ENCODE results near the gene SLC2A2.

Gene SLC2A2

DNA sequence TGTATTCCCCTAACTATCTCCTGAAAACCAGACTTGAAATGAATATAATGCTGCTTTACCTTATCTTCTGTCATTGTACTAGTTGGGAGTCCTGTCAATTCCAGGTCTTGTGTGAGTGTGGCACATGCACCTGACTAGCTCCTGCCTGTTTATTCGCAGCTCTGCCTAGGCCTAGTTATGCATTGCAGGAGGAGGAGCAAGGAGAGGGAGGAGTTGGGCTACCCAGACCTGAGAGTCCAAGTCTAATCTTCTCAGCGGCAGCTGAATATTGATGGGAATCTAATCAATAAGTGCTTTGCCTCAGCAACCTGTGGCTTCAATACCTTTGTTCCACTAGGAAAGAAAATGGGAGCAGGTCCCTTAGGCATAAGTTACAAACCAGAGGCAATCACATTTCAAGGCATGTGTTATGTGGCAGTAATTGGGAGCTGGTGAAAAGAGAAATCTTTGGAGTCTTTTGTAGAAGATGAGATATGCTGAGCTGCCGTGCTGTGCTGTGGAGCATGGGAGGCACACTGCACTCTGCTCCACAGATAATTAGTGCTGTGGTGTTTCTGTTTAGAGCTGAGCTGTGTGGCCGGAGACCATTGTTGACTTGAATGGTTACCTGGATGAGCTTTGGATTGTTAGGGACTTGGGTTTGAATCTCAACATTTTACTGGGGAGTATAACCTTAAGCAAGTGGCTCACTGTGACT lies at the start of gene SLC2A2:
TSS of gene SLC2A2 (minus strand) at position 124 of the 697 bp plus-strand sequence. CDS start at position 74, 50 bp downstream.
- no peak for TF ChIP-seq CTCF (IDR thresholded peaks at IDR 0.05; ENCODE audit: borderline replicate concordance, control extremely low read depth, extremely low read depth, insufficient read depth, missing control alignments)
- DNase-seq (ENCODE audit: low spot score) = no peak
- in situ Hi-C loops (cut with MboI; ENCODE audit: low sequenced_read_pairs, unreplicated experiment) = no loop called here

DNA sequence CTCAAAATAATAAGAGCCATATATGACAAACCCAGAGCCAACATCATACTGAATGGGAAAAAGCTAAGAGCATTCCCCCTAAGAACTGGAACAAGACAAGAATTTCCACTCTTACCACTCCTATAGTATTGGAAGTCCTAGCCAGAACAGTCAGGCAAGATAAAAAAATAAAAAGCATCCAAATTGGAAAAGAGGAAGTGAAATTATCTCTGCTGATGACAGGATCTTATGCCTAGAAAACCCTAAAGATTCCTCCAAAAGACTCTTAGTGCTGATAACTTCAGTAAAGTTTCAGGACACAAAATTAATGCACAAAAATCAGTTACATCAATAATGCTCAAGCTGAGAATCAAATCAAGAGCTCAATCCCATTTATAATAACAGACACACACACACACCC lies 45.9 kb upstream of the SLC2A2 start:
- in situ Hi-C loops (cut with MboI; ENCODE audit: low sequenced_read_pairs, unreplicated experiment) = no loop called here
- TF ChIP-seq CTCF (IDR thresholded peaks at IDR 0.05; ENCODE audit: borderline replicate concordance, control extremely low read depth, extremely low read depth, insufficient read depth, missing control alignments) = no peak
- no peak for DNase-seq (ENCODE audit: low spot score)

DNA sequence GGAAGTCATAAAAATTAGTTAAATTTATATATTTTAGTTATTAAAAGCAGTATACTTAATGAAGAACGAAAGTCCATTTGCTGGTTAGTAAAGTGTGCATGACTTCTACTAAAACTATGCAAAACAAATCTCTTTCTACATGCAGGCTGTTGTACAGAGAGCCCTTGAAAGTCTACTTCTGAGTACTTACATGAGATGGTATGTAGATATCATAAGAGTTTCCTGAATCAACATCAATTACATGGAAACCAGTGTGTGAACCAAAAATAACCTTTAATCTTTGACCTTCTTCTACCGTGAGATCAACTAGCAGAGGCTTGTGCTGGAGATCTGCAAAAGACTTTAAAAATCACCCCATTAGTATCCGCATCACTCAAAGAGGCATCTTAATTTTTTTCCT lies 42.1 kb upstream of the SLC2A2 start:
- no peak for TF ChIP-seq CTCF (IDR thresholded peaks at IDR 0.05; ENCODE audit: borderline replicate concordance, control extremely low read depth, extremely low read depth, insufficient read depth, missing control alignments)
- in situ Hi-C loops (cut with MboI; ENCODE audit: low sequenced_read_pairs, unreplicated experiment) = no loop called here
- DNase-seq (ENCODE audit: low spot score) = no peak

GRCh38 chr3:171066206-171066605 lies 39.7 kb upstream of the SLC2A2 start:
- DNase-seq (ENCODE audit: low spot score) = no peak
- in situ Hi-C loops (cut with MboI; ENCODE audit: low sequenced_read_pairs, unreplicated experiment) = no loop called here
- no peak for TF ChIP-seq CTCF (IDR thresholded peaks at IDR 0.05; ENCODE audit: borderline replicate concordance, control extremely low read depth, extremely low read depth, insufficient read depth, missing control alignments)

GRCh38 chr3:171065732-171066131 lies 39.2 kb upstream of the SLC2A2 start:
- no peak for DNase-seq (ENCODE audit: low spot score)
- no peak for TF ChIP-seq CTCF (IDR thresholded peaks at IDR 0.05; ENCODE audit: borderline replicate concordance, control extremely low read depth, extremely low read depth, insufficient read depth, missing control alignments)
- in situ Hi-C loops (cut with MboI; ENCODE audit: low sequenced_read_pairs, unreplicated experiment) = no loop called here

GRCh38 chr3:171064461-171064860 lies 37.9 kb upstream of the SLC2A2 start:
- in situ Hi-C loops (cut with MboI; ENCODE audit: low sequenced_read_pairs, unreplicated experiment) = no loop called here
- no peak for TF ChIP-seq CTCF (IDR thresholded peaks at IDR 0.05; ENCODE audit: borderline replicate concordance, control extremely low read depth, extremely low read depth, insufficient read depth, missing control alignments)
- DNase-seq (ENCODE audit: low spot score) = no peak

All from GM13976 (cell line).